Activated naive CD8-positive, alpha-beta T cell treated with anti-CD3 and anti-CD28 coated beads, Interleukin-2, amount 50 U/mL, for 24 hours (primary cell): ENCODE measurements around the gene MTMR3.

Source experiments
- ATAC-seq: fragments of 150-1000 bp; cut with Tn5 transposase; one replicate; pipeline ENCODE4 v1.10.0; 2021
- DNase-seq: peaks from one replicate; pipeline ENCODE4 v3.0.0; 2021
- H3K27ac Mint-ChIP-seq: one replicate; pipeline ENCODE4 v1.8.0; 2021; ENCODE audit warnings: mild to moderate bottlenecking, mixed read lengths
- H3K27me3 Mint-ChIP-seq: one replicate; pipeline ENCODE4 v1.8.0; 2021; ENCODE audit warnings: mixed read lengths
- H3K36me3 Mint-ChIP-seq: one replicate; pipeline ENCODE4 v1.8.0; 2021; ENCODE audit warnings: low read depth, mixed read lengths
- H3K4me1 Mint-ChIP-seq: one replicate; pipeline ENCODE4 v1.8.0; 2021; ENCODE audit warnings: mixed read lengths
- H3K4me3 Mint-ChIP-seq: one replicate; pipeline ENCODE4 v1.8.0; 2021; ENCODE audit warnings: mild to moderate bottlenecking, moderate library complexity, mixed read lengths
- H3K9me3 Mint-ChIP-seq: one replicate; pipeline ENCODE4 v1.8.0; 2021; ENCODE audit warnings: mixed read lengths

Gene MTMR3

GRCh38 chr22:29916007-29916544, 33.1 kb downstream of the MTMR3 start:
- ATAC-seq, result no peak
- Mint-ChIP-seq H3K27ac (no peak overlapping the region), H3K4me1 (peaks cover 54% of the 10 kb centered on the region), H3K4me3 (no peak overlapping the region), H3K27me3 (no peaks in the 10 kb centered on the region), H3K36me3 (no peaks in the 10 kb centered on the region), H3K9me3 (no peaks in the 10 kb centered on the region)
- DNase-seq, result no peak

GRCh38 chr22:29917052-29917902, 34.3 kb downstream of the MTMR3 start:
- Mint-ChIP-seq H3K9me3 (no peaks in the 10 kb centered on the region), H3K27ac (no peak overlapping the region), H3K4me1 (peaks cover 47% of the 10 kb centered on the region), H3K36me3 (no peaks in the 10 kb centered on the region), H3K4me3 (no peak overlapping the region), H3K27me3 (no peaks in the 10 kb centered on the region)
- no peak for DNase-seq
- no peak for ATAC-seq

GRCh38 chr22:29925402-29925801, 42.4 kb downstream of the MTMR3 start:
- no peak overlapping the region for H3K4me3 Mint-ChIP-seq
- no peaks in the 10 kb centered on the region for H3K27me3 Mint-ChIP-seq
- no peak for ATAC-seq
- H3K4me1 Mint-ChIP-seq, result peaks cover 6% of the 10 kb centered on the region
- H3K36me3 Mint-ChIP-seq, result no peaks in the 10 kb centered on the region
- DNase-seq, result no peak
- no peak overlapping the region for H3K27ac Mint-ChIP-seq
- no peaks in the 10 kb centered on the region for H3K9me3 Mint-ChIP-seq

- H3K36me3 Mint-ChIP-seq, result no peaks in the 10 kb centered on the region
- no peak overlapping the region for H3K27ac Mint-ChIP-seq
- H3K9me3 Mint-ChIP-seq, result no peaks in the 10 kb centered on the region
- ATAC-seq (no peak), DNase-seq (no peak)
- H3K27me3 Mint-ChIP-seq, result no peaks in the 10 kb centered on the region
- H3K4me1 Mint-ChIP-seq, result peaks cover 10% of the 10 kb centered on the region
- no peak overlapping the region for H3K4me3 Mint-ChIP-seq
Measured at GRCh38 chr22:29926057-29926456, 43.1 kb downstream of the MTMR3 start.

GRCh38 chr22:29932136-29932535, 49.2 kb downstream of the MTMR3 start:
- H3K4me3 Mint-ChIP-seq, result peak overlapping the region; percentile 10
- peak overlapping the region; percentile 8 for H3K27ac Mint-ChIP-seq
- H3K27me3 Mint-ChIP-seq, result no peaks in the 10 kb centered on the region
- H3K36me3 Mint-ChIP-seq, result no peaks in the 10 kb centered on the region
- no peaks in the 10 kb centered on the region for H3K9me3 Mint-ChIP-seq
- DNase-seq (no peak), ATAC-seq (peak; percentile 65)
- H3K4me1 Mint-ChIP-seq, result peaks cover 34% of the 10 kb centered on the region

- Mint-ChIP-seq H3K27me3 (no peaks in the 10 kb centered on the region), H3K4me3 (no peak overlapping the region), H3K9me3 (no peaks in the 10 kb centered on the region), H3K4me1 (peaks cover 46% of the 10 kb centered on the region), H3K27ac (no peak overlapping the region), H3K36me3 (no peaks in the 10 kb centered on the region)
- DNase-seq (no peak), ATAC-seq (no peak)
Measured at GRCh38 chr22:29933619-29934018, 50.6 kb downstream of the MTMR3 start.

GRCh38 chr22:29934596-29934995, 51.6 kb downstream of the MTMR3 start:
- peaks cover 46% of the 10 kb centered on the region for H3K4me1 Mint-ChIP-seq

GRCh38 chr22:29936186-29936585, 53.2 kb downstream of the MTMR3 start:
- Mint-ChIP-seq H3K27me3 (no peaks in the 10 kb centered on the region), H3K4me1 (peaks cover 42% of the 10 kb centered on the region), H3K9me3 (peaks cover 3% of the 10 kb centered on the region), H3K4me3 (no peak overlapping the region), H3K36me3 (peaks cover 3% of the 10 kb centered on the region), H3K27ac (no peak overlapping the region)
- no peak for DNase-seq
- ATAC-seq, result no peak

More at GRCh38 chr22:29934596-29934995, 51.6 kb downstream of the MTMR3 start:
- Mint-ChIP-seq H3K9me3 (no peaks in the 10 kb centered on the region), H3K27me3 (no peaks in the 10 kb centered on the region), H3K27ac (no peak overlapping the region), H3K36me3 (no peaks in the 10 kb centered on the region), H3K4me3 (no peak overlapping the region)
- DNase-seq, result no peak
- no peak for ATAC-seq

GRCh38 chr22:29937940-29938693, 55.1 kb downstream of the MTMR3 start:
- H3K36me3 Mint-ChIP-seq, result peaks cover 10% of the 10 kb centered on the region
- ATAC-seq (peak; percentile 95), DNase-seq (peak; percentile 15)
- H3K27me3 Mint-ChIP-seq, result no peaks in the 10 kb centered on the region
- no peak overlapping the region for H3K27ac Mint-ChIP-seq
- no peak overlapping the region for H3K4me3 Mint-ChIP-seq
- H3K4me1 Mint-ChIP-seq, result peaks cover 39% of the 10 kb centered on the region
- peaks cover 10% of the 10 kb centered on the region for H3K9me3 Mint-ChIP-seq

- Mint-ChIP-seq H3K4me1 (peaks cover 50% of the 10 kb centered on the region), H3K36me3 (peaks cover 10% of the 10 kb centered on the region), H3K27me3 (no peaks in the 10 kb centered on the region), H3K9me3 (peaks cover 10% of the 10 kb centered on the region), H3K27ac (no peak overlapping the region), H3K4me3 (no peak overlapping the region)
- DNase-seq (no peak), ATAC-seq (no peak)
Measured at GRCh38 chr22:29940526-29940925, 57.6 kb downstream of the MTMR3 start.

GRCh38 chr22:29944339-29944738, 61.4 kb downstream of the MTMR3 start:
- H3K27ac Mint-ChIP-seq, result no peak overlapping the region
- ATAC-seq, result no peak
- H3K27me3 Mint-ChIP-seq, result no peaks in the 10 kb centered on the region
- H3K9me3 Mint-ChIP-seq, result peaks cover 10% of the 10 kb centered on the region
- peaks cover 10% of the 10 kb centered on the region for H3K36me3 Mint-ChIP-seq
- no peak overlapping the region for H3K4me3 Mint-ChIP-seq
- DNase-seq, result no peak
- H3K4me1 Mint-ChIP-seq, result peaks cover 43% of the 10 kb centered on the region

GRCh38 chr22:29945435-29945834, 62.5 kb downstream of the MTMR3 start:
- Mint-ChIP-seq H3K27ac (no peak overlapping the region), H3K4me3 (no peak overlapping the region)
- no peak for ATAC-seq

GRCh38 chr22:29946220-29946619, 63.2 kb downstream of the MTMR3 start:
- H3K27me3 Mint-ChIP-seq, result no peaks in the 10 kb centered on the region
- peaks cover 51% of the 10 kb centered on the region for H3K4me1 Mint-ChIP-seq
- H3K9me3 Mint-ChIP-seq, result peaks cover 7% of the 10 kb centered on the region
- H3K27ac Mint-ChIP-seq, result no peak overlapping the region
- peaks cover 7% of the 10 kb centered on the region for H3K36me3 Mint-ChIP-seq
- no peak for DNase-seq
- no peak overlapping the region for H3K4me3 Mint-ChIP-seq
- no peak for ATAC-seq

More at GRCh38 chr22:29945435-29945834, 62.5 kb downstream of the MTMR3 start:
- Mint-ChIP-seq H3K36me3 (peaks cover 7% of the 10 kb centered on the region), H3K9me3 (peaks cover 7% of the 10 kb centered on the region), H3K4me1 (peaks cover 48% of the 10 kb centered on the region), H3K27me3 (no peaks in the 10 kb centered on the region)
- DNase-seq, result no peak

- H3K4me1 Mint-ChIP-seq, result peaks cover 55% of the 10 kb centered on the region
- no peaks in the 10 kb centered on the region for H3K27me3 Mint-ChIP-seq
- DNase-seq (no peak), ATAC-seq (no peak)
- no peak overlapping the region for H3K27ac Mint-ChIP-seq
- H3K4me3 Mint-ChIP-seq, result no peak overlapping the region
- peaks cover 2% of the 10 kb centered on the region for H3K9me3 Mint-ChIP-seq
- peaks cover 1% of the 10 kb centered on the region for H3K36me3 Mint-ChIP-seq
Measured at GRCh38 chr22:29947410-29948384, 64.7 kb downstream of the MTMR3 start.
